SH-SY5Y (cell line): Measurements from ENCODE around the gene DNAJC1.

Experiments used
- GATA2 ChIP-seq: IDR thresholded peaks from 2 replicates; pipeline ENCODE4 v1.6.1; 2011; ENCODE audit warnings: mild to moderate bottlenecking, low read depth, low read length
- GATA3 ChIP-seq: IDR thresholded peaks from 2 replicates; pipeline ENCODE4 v1.6.1; 2011; ENCODE audit warnings: low read depth, mild to moderate bottlenecking, low read length, moderate library complexity

DNA sequence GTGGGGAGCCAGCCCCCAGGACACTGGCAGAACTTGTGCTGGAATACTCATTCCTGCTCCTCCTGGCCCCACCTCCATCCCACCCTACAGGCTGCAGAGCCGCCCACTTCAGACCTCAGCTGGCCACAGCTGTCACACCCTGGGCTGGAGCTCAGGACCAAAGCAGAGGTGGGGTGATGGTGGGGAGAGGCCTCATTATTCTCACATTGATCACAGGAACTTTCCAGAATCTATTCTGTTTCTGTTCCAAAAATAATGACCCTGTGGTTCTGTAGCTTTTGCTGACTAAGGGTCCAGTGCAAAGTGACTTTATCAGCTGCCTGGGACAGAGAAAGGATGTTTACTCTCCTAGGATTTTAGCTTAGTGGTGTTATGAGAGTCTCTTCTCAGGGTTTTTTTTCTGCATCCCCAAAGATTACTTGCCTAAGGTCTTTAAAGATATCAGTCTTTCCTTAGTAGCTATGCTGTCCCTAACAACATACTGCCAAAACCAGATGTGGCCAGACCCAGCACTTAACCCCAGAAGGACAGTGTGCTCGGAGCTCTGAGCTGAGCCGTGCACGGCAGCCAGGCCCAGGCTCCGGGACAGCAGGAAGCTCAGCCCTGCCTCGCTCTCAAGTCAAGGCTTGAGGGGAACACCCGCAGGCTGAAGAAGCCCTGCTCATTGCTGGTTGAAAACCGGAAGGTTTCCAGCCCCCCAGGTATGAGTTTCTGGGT is 246.2 kb downstream of the DNAJC1 start:
- TF ChIP-seq GATA2: no peak
- TF ChIP-seq GATA3: no peak
